Adipocyte (in vitro differentiated cells): ENCODE results near the gene ABL1.
"Not testable (repeated sequence)": the region's sequence is repeated elsewhere in the genome, so short reads cannot be mapped to it uniquely, and the experiment has no call there.

Experiments
- DNase-seq: peaks from one replicate; pipeline ENCODE4 v3.0.0-alpha.2; 2015; ENCODE audit warnings: low read depth
- H3K27me3 ChIP-seq: replicated peaks from 2 replicates; pipeline ENCODE4 v1.7.0; 2013; ENCODE audit warnings: mild to moderate bottlenecking, low read length, moderate library complexity; ENCODE audit not compliant: control insufficient read depth, insufficient read depth
- H3K36me3 ChIP-seq: 2 replicates; pipeline ENCODE4 v1.7.0; 2013; ENCODE audit warnings: low read length, mild to moderate bottlenecking, moderate library complexity; ENCODE audit not compliant: control insufficient read depth, insufficient read depth, severe bottlenecking
- H3K4me1 ChIP-seq: 2 replicates; pipeline ENCODE4 v1.7.0; 2013; ENCODE audit warnings: mild to moderate bottlenecking, low read length, moderate library complexity; ENCODE audit not compliant: control insufficient read depth, insufficient read depth
- H3K4me3 ChIP-seq: 2 replicates; pipeline ENCODE4 v1.7.0; 2013; ENCODE audit warnings: mild to moderate bottlenecking, low read length, moderate library complexity
- H3K9ac ChIP-seq: 2 replicates; pipeline ENCODE4 v1.7.0; 2013; ENCODE audit warnings: mild to moderate bottlenecking, low read length, moderate library complexity
- H3K9me3 ChIP-seq: 2 replicates; pipeline ENCODE4 v1.7.0; 2013; ENCODE audit warnings: mild to moderate bottlenecking, low read length, moderate library complexity; ENCODE audit not compliant: control insufficient read depth

Gene ABL1

GRCh38 chr9:130903194-130904069, 68.4 kb downstream of the ABL1 start:
- H3K9ac ChIP-seq: no peak overlapping the region
- H3K4me1 ChIP-seq: no peaks in the 10 kb centered on the region
- H3K4me3 ChIP-seq: no peak overlapping the region
- no peaks in the 10 kb centered on the region for H3K36me3 ChIP-seq
- no peak for DNase-seq
- no peaks in the 10 kb centered on the region for H3K27me3 ChIP-seq
- H3K9me3 ChIP-seq: peaks cover 3% of the 10 kb centered on the region

- no peaks in the 10 kb centered on the region for H3K4me1 ChIP-seq
- H3K9me3 ChIP-seq: peaks cover 3% of the 10 kb centered on the region
- no peak overlapping the region for H3K4me3 ChIP-seq
- DNase-seq: no peak
- H3K27me3 ChIP-seq: no peaks in the 10 kb centered on the region
- H3K36me3 ChIP-seq: no peaks in the 10 kb centered on the region
- no peak overlapping the region for H3K9ac ChIP-seq
Measured at GRCh38 chr9:130904070-130905044, 69.3 kb downstream of the ABL1 start.

- no peak for DNase-seq
- Histone ChIP-seq H3K36me3 (no peaks in the 10 kb centered on the region), H3K9ac (no peak overlapping the region), H3K4me1 (no peaks in the 10 kb centered on the region), H3K9me3 (peaks cover 3% of the 10 kb centered on the region), H3K4me3 (no peak overlapping the region), H3K27me3 (no peaks in the 10 kb centered on the region)
Measured at GRCh38 chr9:130905125-130905901, 70.3 kb downstream of the ABL1 start.

DNA sequence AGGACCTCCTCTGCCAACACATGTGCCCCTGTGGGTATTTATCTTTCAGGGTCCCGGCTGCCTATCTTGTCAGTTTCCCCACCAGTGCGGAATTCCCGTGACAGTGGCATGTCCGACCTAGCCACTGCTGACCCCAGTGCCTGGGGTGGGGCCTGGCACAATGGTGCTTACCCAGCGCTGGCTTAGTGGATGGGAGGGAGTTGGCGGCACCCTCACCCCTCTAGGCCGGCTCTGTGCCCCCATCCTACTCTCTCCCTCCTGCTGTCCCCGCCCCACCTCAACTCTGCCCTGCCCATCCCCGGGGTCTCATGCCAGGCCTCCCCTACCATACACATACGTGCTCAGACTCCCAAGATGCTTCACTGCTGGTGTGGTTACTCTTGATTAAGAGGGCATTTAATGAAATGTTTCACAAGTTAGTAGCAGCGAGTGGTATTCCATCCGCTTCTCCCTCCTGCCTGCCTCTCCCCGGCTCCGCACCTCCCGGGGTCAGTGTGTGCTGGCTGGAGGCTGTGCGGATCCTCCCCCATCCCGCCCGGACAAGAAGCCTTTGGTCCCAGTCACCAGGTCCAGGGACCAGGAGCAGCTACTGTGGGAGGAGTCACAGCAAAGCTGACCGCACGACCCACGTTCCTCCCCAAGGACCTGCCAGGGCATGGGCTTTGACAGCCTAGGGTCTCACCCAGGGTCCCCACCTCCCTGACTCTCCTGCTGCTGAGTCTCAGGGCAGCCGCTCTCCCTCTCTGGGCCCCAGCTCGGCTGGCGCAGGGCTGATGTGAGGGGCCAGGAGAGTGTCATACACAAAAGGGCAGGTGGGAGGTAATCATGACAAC, 71.1 kb downstream of the ABL1 start:
- no peaks in the 10 kb centered on the region for H3K27me3 ChIP-seq
- H3K36me3 ChIP-seq: no peaks in the 10 kb centered on the region
- no peaks in the 10 kb centered on the region for H3K4me1 ChIP-seq
- no peak for DNase-seq
- H3K9ac ChIP-seq: no peak overlapping the region
- H3K4me3 ChIP-seq: no peak overlapping the region
- H3K9me3 ChIP-seq: peaks cover 3% of the 10 kb centered on the region

GRCh38 chr9:130906735-130907416, 71.8 kb downstream of the ABL1 start:
- H3K36me3 ChIP-seq: no peaks in the 10 kb centered on the region
- peaks cover 3% of the 10 kb centered on the region for H3K9me3 ChIP-seq
- H3K4me3 ChIP-seq: no peak overlapping the region
- DNase-seq: no peak
- no peaks in the 10 kb centered on the region for H3K27me3 ChIP-seq
- H3K4me1 ChIP-seq: no peaks in the 10 kb centered on the region
- H3K9ac ChIP-seq: no peak overlapping the region

GRCh38 chr9:130908146-130908877, 73.3 kb downstream of the ABL1 start:
- Histone ChIP-seq H3K4me1 (peaks cover 5% of the 10 kb centered on the region), H3K9ac (no peak overlapping the region), H3K36me3 (no peaks in the 10 kb centered on the region), H3K27me3 (no peaks in the 10 kb centered on the region), H3K4me3 (no peak overlapping the region), H3K9me3 (peaks cover 3% of the 10 kb centered on the region)
- no peak for DNase-seq

DNA sequence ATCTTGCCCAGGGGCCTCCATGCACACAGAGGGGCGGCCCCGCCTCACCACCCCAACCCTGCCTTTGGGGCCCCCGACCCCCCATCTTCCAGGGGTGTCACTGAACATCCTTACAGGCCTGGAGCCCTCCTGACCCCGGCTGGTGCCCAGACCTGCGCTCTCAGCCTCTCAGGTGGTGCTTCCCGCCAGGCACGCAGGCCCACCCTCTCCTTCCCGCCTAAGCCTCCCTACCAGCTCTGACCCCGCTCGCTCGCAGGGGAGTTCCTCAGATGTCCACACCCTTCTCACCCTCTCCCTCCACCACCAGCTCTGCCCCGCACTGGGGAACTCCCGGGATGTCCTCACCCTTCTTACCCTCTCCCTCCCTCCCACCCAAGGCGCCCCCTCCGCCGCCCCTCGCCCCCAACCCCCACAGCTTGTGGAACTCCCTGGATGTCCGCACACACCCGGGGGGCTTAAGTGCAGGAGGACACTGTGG, 73.9 kb downstream of the ABL1 start:
- Histone ChIP-seq H3K36me3 (no peaks in the 10 kb centered on the region), H3K9me3 (peaks cover 3% of the 10 kb centered on the region), H3K4me1 (peaks cover 9% of the 10 kb centered on the region), H3K4me3 (no peak overlapping the region), H3K9ac (no peak overlapping the region), H3K27me3 (no peaks in the 10 kb centered on the region)
- no peak for DNase-seq

DNA sequence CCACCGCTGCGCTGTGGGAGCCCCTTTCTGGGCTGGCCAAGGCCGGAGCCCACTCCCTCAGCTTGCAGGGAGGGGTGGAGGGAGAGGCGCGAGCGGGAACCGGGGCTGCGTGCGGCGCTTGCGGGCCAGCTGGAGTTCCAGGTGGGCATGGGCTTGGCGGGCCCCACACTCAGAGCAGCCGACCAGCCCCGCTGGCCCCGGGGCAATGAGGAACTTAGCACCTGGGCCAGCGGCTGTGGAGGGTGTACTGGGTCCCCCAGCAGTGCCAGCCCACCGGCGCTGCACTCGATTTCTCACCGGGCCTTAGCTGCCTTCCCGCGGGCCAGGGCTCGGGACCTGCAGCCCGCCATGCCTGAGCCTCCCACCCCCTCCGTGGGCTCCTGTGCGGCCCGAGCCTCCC, 75.0 kb downstream of the ABL1 start:
- H3K9ac ChIP-seq: not testable (repeated sequence)

DNA sequence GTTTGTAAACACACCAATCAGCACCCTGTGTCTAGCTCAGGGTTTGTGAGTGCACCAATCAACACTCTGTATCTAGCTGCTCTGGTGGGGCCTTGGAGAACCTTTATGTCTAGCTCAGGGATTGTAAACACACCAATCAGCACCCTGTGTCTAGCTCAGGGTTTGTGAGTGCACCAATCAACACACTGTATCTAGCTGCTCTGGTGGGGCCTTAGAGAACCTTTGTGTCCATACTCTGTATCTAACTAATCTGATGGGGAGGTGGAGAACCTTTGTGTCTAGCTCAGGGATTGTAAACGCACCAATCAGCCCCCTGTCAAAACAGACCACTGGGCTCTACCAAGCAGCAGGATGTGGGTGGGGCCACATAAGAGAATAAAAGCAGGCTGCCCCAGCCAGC, 75.6 kb downstream of the ABL1 start:
- not testable (repeated sequence) for H3K36me3 ChIP-seq, H3K4me1 ChIP-seq, H3K27me3 ChIP-seq, H3K9ac ChIP-seq, DNase-seq, H3K9me3 ChIP-seq, H3K4me3 ChIP-seq

More for the DNA sequence above, 75.0 kb downstream of the ABL1 start:
- not testable (repeated sequence) for H3K4me3 ChIP-seq, DNase-seq, H3K36me3 ChIP-seq, H3K4me1 ChIP-seq, H3K9me3 ChIP-seq, H3K27me3 ChIP-seq
